ES-I3 (cell line): Measurements from ENCODE around the gene ALPK1.

ENCODE experiments used
- H3K36me3 ChIP-seq: 2 replicates; pipeline ENCODE4 v1.6.1; 2013; ENCODE audit warnings: mild to moderate bottlenecking, low read length, control low read depth, moderate library complexity; ENCODE audit not compliant: insufficient read depth
- H3K4me1 ChIP-seq: 2 replicates; pipeline ENCODE4 v1.6.1; 2013; ENCODE audit warnings: mild to moderate bottlenecking, control low read depth, low read length; ENCODE audit not compliant: insufficient read depth
- H3K9ac ChIP-seq: 2 replicates; pipeline ENCODE4 v1.6.1; 2013; ENCODE audit warnings: low read depth, mild to moderate bottlenecking, low read length, moderate library complexity
- H3K9me3 ChIP-seq: 2 replicates; pipeline ENCODE4 v1.6.1; 2013; ENCODE audit warnings: mild to moderate bottlenecking, low read length, moderate library complexity; ENCODE audit not compliant: control insufficient read depth, insufficient read depth

The ALPK1 gene

DNA sequence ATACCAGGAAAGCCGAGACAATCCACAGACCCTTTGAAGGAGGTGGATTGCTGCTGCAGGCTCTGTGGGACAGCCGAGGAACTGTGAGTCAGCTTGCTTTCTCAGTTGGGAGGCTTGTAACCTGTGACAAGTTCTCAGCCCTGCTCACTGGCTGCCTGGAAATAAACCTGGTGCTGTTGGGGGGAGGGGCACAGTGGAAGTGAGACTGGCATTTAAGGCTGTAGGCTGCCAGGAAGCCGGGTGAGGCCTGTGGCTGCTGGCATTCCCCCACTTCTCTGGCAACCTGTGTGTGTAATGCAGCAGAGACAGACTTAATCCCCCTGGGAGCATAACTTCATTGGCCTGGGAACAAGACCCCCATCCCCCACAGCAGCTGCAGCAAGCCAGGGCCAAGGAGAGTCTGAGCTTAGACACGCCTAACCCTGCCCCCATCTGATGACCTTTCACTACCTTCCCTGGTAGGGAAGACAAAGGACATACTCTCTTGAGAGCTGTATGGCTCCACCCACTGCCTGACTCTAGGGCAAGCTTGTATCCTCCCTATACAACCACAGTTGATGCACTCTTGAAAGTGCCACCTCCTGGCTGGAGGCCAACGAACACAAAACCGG, 64.1 kb downstream of the ALPK1 start:
- 0 out of 2 replicates have a peak, but pooled peaks cover 4% of the 10 kb centered on the region for H3K4me1 ChIP-seq
- no peaks in the 10 kb centered on the region for H3K9me3 ChIP-seq
- peak overlapping the region; percentile 33 for H3K9ac ChIP-seq
- no peaks in the 10 kb centered on the region for H3K36me3 ChIP-seq

DNA sequence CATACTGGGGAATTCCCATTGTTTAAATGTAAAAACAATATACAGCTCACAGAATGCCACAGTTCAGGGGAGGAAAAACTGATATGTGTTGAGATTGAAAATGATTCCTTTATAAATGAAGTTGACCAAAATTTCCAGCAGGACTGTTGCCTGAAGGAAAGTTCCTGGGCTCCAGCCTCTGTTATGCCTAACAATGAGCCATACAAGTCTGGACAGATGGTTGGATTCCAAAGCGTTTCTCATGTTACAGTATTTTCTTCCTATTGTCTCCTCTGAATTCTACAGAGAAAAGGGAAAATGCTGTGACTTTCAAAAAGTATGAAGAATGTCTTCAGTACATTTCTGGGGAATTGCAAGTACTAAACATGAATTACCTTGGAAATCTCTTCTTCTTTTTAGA, 73.3 kb downstream of the ALPK1 start:
- H3K9ac ChIP-seq, result no peak overlapping the region
- H3K36me3 ChIP-seq, result no peaks in the 10 kb centered on the region
- H3K9me3 ChIP-seq, result no peaks in the 10 kb centered on the region
- no peaks in the 10 kb centered on the region for H3K4me1 ChIP-seq

DNA sequence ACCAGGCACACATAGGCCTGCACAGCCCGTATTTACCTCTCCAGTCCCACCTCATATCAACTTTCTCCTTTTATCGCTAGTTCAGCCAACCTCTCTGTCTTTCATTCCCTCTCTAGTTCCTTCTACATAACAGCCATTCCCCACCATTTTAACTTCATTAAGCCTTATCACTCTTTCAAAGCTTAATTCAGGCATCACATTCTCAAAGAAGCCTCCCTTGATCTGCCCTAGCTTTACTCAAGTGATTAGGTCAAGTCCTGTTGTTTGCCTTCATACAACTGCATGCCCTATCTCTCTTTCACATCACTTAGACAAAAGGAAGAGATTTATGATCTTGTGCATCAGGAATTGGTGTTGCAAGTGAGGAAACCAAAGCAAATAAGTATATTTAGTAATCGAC, 74.2 kb downstream of the ALPK1 start:
- Histone ChIP-seq H3K36me3 (no peaks in the 10 kb centered on the region), H3K9me3 (no peaks in the 10 kb centered on the region), H3K9ac (no peak overlapping the region), H3K4me1 (no peaks in the 10 kb centered on the region)

DNA sequence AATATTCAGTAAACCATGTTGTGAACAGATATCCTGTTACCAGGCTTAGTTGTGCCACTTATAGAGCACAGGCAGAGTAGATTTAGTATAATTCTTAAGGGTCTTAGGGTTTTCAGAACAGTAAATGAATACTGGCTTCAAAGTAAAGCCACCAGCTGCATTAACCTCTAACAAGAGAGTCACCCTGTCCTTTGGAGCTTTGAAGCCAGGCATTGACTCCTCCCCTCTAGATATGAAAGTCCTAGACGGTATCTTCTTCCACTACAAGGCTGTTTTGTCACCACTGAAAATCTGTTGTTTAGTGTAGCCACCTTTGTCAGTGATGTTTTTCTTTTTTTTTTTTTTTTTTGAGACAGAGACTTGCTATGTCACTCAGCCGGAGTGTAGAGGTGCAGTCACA, 77.7 kb downstream of the ALPK1 start:
- Histone ChIP-seq H3K4me1 (0 out of 2 replicates have a peak, but pooled peaks cover 3% of the 10 kb centered on the region), H3K36me3 (no peaks in the 10 kb centered on the region), H3K9ac (no peak overlapping the region), H3K9me3 (no peaks in the 10 kb centered on the region)

DNA sequence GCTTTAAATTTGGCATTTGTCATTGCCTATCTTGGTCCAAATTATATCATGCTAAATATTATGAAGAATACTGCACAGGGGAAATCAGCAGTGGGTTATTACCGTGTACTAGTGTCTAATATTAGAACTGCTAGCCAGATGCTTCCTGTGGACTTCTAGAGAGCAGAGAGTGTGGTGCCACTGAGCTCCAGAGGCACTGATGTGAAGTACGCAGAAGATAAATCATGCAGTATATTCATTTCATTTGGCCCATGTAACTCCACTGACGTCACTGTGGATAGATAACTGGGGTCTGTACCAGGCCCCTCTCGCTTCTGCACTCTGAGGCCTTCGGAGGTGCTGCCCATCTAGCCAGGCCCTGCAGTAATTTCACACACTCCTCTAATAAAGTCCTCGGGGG, 80.0 kb downstream of the ALPK1 start:
- no peak overlapping the region for H3K9ac ChIP-seq
- no peaks in the 10 kb centered on the region for H3K9me3 ChIP-seq
- H3K4me1 ChIP-seq, result 0 out of 2 replicates have a peak, but pooled peaks cover 3% of the 10 kb centered on the region
- no peaks in the 10 kb centered on the region for H3K36me3 ChIP-seq

DNA sequence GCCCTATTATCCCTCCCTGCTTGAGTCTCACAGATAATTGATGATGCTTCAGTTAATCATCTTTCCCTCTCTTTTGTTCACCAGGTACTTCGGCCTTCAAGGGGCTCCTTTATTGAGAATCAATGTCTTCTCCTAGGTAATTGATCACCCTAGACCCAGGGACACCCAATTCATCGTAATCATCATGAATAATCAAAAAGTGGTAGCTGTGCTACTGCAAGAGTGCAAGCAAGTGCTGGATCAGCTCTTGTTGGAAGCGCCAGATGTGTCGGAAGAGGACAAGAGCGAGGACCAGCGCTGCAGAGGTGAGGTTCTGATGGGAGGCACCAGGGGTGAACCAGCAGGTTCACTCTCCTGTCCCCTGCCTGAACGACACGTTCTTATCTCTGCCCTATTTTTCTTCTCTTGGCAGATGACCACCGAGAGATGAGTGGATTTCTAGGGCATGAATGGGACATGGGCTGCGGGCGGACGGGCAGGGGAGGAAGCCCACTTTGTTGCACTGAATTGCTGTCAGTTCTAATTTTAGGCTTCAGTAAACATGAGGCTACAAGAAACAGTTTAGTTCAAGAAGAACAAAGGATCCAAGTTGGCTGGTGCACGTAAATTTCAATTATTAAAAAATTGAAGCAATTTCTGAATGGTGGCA, 80.5 kb downstream of the ALPK1 start:
- no peaks in the 10 kb centered on the region for H3K9me3 ChIP-seq
- H3K36me3 ChIP-seq, result no peaks in the 10 kb centered on the region
- H3K4me1 ChIP-seq, result 0 out of 2 replicates have a peak, but pooled peaks cover 3% of the 10 kb centered on the region
- H3K9ac ChIP-seq, result no peak overlapping the region

DNA sequence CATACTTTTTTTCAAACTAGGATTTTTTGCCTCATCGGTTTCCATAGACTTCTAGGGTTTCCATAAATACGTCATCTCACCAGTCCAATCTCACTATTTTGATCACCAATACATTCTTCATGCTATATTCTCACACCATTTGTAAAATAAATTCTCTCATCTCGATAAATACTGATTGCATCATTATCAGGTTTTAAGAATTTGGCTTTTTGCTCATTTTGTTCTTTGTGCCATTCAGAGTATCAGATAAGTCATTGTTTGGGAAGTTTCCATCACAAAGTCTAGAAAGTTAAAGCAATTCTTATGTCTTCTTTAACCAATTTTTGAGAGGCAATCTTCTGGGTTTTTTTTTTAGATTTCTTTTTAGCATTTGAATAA, 81.1 kb downstream of the ALPK1 start:
- no peaks in the 10 kb centered on the region for H3K36me3 ChIP-seq
- H3K9ac ChIP-seq, result no peak overlapping the region
- 0 out of 2 replicates have a peak, but pooled peaks cover 3% of the 10 kb centered on the region for H3K4me1 ChIP-seq
- H3K9me3 ChIP-seq, result no peaks in the 10 kb centered on the region

DNA sequence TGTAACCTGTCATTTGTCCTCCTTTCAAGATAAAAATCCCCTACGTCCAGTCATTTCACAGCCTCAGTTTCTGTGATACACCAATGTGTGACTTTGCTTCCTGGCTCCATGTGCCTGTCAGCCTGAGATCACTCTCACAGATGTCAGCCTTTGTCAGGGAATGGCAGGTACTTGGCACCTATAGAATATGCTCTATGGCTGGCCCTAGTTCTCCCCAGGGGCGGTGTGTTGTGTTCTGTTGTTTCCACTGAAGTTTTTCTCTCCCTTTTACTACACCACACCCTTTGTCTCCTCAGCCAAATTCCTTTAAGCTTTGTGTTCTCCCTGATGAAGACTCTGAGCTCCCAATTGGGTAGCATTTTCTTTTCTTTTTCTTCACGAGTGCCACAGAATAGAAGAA, 81.7 kb downstream of the ALPK1 start:
- Histone ChIP-seq H3K36me3 (no peaks in the 10 kb centered on the region), H3K9me3 (no peaks in the 10 kb centered on the region), H3K9ac (peak overlapping the region; percentile 27; the same call in 1 of the 2 replicates), H3K4me1 (0 out of 2 replicates have a peak, but pooled peaks cover 3% of the 10 kb centered on the region)

DNA sequence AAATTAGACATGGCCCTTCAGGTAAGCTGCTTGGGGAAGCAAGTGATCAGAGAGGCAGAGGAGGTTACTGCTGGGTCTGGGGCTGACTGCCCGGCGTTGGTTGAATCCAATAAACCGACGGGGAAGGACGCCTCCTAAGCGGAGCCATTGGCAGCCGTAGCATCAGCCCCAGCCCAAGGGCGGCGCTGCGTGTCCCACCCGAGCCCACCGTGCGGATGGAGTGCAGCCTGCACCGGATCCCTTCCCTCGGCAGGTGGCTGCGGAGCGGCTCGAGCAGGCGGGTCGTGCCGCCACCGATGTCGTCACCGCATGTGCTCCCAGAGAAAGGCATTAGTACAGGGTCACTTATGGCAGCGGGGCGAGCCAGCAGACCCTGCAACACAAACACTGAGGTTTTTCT, 82.1 kb downstream of the ALPK1 start:
- Histone ChIP-seq H3K9ac (peak overlapping the region; percentile 27; the same call in 1 of the 2 replicates), H3K9me3 (no peaks in the 10 kb centered on the region), H3K36me3 (no peaks in the 10 kb centered on the region), H3K4me1 (0 out of 2 replicates have a peak, but pooled peaks cover 3% of the 10 kb centered on the region)

DNA sequence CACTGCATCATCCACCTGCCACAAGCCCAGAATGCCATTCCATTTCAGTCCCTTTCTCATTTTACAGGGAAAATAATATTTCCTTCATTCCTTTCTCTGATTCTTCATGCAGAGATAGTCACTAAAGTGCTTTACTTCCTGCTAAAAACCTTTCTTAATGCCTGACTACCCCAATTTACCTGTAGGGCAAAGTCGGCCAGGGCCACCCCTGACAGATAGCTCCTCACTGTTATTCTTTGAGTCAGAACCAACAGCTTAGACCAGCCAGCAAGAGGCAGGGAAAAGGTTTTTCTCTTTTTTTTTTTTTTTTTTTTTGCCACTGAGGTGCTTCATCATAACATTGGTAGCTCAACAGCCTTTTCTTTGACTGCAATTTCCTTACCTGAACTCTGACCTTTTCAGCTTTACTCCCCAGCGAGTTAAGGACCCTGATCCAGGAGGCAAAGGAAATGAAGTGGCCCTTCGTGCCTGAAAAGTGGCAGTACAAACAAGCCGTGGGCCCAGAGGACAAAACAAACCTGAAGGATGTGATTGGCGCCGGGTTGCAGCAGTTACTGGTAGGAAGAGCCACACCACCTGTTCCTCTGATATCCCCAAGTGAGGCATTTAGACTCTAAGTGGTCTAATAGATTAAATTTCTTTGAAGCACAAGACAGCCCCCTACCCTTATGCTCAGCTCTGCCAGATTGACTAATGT, 85.0 kb downstream of the ALPK1 start:
- H3K4me1 ChIP-seq, result 0 out of 2 replicates have a peak, but pooled peaks cover 3% of the 10 kb centered on the region
- H3K9me3 ChIP-seq, result no peaks in the 10 kb centered on the region
- no peaks in the 10 kb centered on the region for H3K36me3 ChIP-seq
- no peak overlapping the region for H3K9ac ChIP-seq

DNA sequence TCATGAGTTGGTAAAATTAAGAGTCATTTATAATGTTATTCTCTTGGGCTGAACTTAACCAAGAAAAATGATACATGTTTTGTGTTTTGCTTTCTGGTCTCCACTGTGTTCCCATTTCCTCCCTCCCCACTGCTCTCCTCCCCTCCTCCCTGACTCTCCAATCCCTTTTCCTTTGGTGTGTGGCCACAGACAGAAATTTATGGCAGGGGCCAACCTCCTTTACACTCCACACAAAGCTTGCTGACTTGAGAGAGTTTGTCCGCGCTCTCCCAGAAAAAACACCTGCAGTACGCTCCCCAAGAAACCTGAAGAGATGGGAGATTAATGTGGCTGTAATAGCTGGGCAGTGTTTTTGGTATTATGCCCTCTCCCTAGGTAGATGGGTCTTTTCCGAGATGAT, 88.9 kb downstream of the ALPK1 start:
- Histone ChIP-seq H3K9ac (no peak overlapping the region), H3K36me3 (no peaks in the 10 kb centered on the region), H3K9me3 (no peaks in the 10 kb centered on the region), H3K4me1 (no peaks in the 10 kb centered on the region)

DNA sequence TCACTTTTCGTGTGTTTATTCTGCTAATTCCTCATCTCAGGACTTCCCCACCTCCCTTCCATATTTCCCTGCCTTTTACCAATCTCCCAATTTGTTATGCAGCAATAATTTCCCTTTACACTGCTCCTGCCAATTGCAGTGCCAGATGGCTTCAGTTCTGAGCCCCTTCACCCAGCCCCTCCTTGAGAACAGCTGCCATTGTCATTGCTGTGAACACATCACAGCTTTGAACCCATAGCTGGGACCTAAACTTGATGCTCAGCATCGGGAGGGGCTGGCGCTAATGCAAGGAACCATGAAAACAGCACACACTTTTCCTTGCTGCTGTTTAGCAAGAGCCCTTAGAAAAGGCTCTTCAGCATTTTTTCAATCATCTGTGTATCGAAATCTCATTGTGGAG, 104.9 kb downstream of the ALPK1 start:
- Histone ChIP-seq H3K9ac (no peak overlapping the region), H3K4me1 (peaks cover 7% of the 10 kb centered on the region; the same call in 1 of the 2 replicates), H3K36me3 (no peaks in the 10 kb centered on the region), H3K9me3 (no peaks in the 10 kb centered on the region)

DNA sequence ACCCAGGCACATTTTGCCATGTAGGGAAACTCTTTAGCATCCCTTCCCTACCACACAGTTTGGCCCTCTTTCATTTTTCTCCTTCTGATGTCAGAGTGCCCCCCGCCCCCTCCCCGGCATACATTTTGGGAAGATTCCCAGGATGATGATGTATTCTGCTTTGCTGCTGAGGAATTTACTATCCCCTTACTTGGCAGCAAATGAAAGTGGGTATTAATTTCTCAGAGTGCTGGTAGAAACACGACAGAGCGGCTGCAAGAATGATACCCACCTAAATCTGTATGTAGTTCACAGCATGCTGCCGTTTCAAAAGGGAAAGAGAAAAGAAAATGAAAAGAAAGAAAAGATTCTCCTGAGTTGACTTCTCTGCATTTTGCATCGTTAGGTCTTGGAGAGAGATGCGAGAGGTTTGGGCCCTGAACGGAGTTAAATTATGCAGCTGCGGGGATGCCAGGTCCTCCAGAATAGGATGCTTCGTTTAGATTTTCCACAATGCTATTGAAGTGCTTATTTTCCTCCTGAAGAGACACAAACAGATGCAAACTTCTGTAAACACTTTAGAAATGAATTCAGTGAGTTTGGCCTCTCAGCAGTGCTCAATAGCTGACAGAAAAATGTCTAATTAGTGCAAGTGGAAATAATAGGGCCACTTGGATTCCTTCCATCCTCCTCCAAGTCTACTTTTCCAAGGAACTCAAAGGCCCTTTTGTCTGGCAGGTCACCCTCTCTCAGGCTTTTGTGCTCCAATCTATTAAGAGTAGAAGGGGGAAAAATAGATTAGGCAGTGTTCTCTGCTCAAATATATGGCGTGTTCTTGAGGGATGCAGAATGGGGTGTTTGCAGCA, 106.2 kb downstream of the ALPK1 start:
- Histone ChIP-seq H3K4me1 (peaks cover 7% of the 10 kb centered on the region; the same call in 1 of the 2 replicates), H3K36me3 (no peaks in the 10 kb centered on the region), H3K9ac (no peak overlapping the region), H3K9me3 (no peaks in the 10 kb centered on the region)

DNA sequence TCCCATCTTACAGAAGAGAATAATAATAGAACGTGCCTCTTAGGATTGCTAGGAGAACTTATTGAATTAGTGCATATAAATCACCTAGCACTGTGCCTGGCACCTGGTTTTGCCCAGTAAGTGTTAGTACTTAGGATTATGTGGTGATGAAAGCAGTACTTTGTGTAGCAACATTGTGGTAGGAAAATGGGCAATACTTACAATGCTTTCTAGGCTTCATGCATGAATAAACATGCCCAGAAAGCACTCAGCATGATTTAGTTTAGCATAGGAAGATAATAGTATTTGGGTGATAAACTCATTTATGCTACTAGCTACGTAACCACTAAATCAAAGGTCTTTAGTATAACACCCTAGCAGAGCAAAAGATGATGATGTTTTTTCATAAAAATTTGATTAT, 113.2 kb downstream of the ALPK1 start:
- Histone ChIP-seq H3K9ac (no peak overlapping the region), H3K4me1 (peaks cover 12% of the 10 kb centered on the region), H3K36me3 (no peaks in the 10 kb centered on the region), H3K9me3 (no peaks in the 10 kb centered on the region)
